Gastroesophageal sphincter (tissue), 3 donors: Measurements from ENCODE around the gene NDE1.

ENCODE experiments used
- CTCF ChIP-seq, 4 experiments: fragments of 200-600 bp in 2 of 4; fragments of 450-650 bp in 2 of 4; sonication (generic) in 1 of 4; IDR thresholded peaks; one replicate each; pipeline ENCODE4 v1.5.1; 2017 to 2019; ENCODE audit warnings: antibody characterized with exemption in 4 of 4, mild to moderate bottlenecking in 2 of 4, moderate library complexity in 2 of 4
- EP300 ChIP-seq: sonication (generic); formaldehyde crosslinking; IDR thresholded peaks from one replicate; pipeline ENCODE4 v1.6.1; 2017; ENCODE audit warnings: antibody characterized with exemption, mild to moderate bottlenecking
- POLR2A ChIP-seq, 2 donors: fragments of 450-650 bp; IDR thresholded peaks; one replicate each; pipeline ENCODE4 v1.6.1; 2017; ENCODE audit warnings: antibody characterized with exemption in 2 of 2, mild to moderate bottlenecking in 2 of 2, moderate library complexity in 1 of 2
- POLR2AphosphoS5 ChIP-seq: sonication (generic); formaldehyde crosslinking; IDR thresholded peaks from one replicate; pipeline ENCODE4 v1.6.1; 2017; ENCODE audit warnings: antibody characterized with exemption

GRCh38 chr16:15735610-15736009, 85.6 kb downstream of the NDE1 start:
- no peak for TF ChIP-seq CTCF (IDR thresholded peaks at IDR 0.05)
- TF ChIP-seq POLR2AphosphoS5: peak; percentile 12
- TF ChIP-seq POLR2A (IDR thresholded peaks at IDR 0.05): no peak
- no peak for TF ChIP-seq EP300
